K562 (cell line): Measurements from ENCODE around the gene ITPA. TPM values are rescaled to one million over a fixed set of nuclear protein-coding genes. Genes with fewer than 3 reads are reported as not detected.

Source experiments
- ATAC-seq: fragments of 200-7000 bp; cut with Tn5 transposase; 3 replicates; pipeline ENCODE4 v1.9.1; 2020; ENCODE audit warnings: moderate library complexity
- BruUV-seq: library from RNA; stranded (reverse); fragments of 400-500 nt; replicated peaks from 2 replicates; lab custom pipeline; 2021; lab: Mats Ljungman, UMichigan
- CTCF ChIA-PET: fragments of 300-600 bp; formaldehyde crosslinking; extraction: SDS; loops from one replicate; lab custom pipeline; 2021; ENCODE audit warnings: low intra/inter-chr PET ratio; lab: Yijun Ruan, JAX
- POLR2A ChIA-PET: fragments of 300-600, 350-650 bp; sonication (Branson Sonifier 250); formaldehyde crosslinking; extraction: SDS; loops from one replicate; lab custom pipeline; 2021; ENCODE audit warnings: antibody characterized with exemption, inconsistent platforms; lab: Yijun Ruan, JAX
- DNase-seq, 4 experiments: peaks; one replicate each; pipeline versions ENCODE4 v3.0.0 to v3.0.0-alpha.2; 2011 to 2018; ENCODE audit warnings: low spot score in 3 of 4, mixed read lengths in 3 of 4; ENCODE audit errors: extremely low read depth in 1 of 4
- FAIRE-seq: peaks from 2 replicates; lab custom pipeline; 2011; peaks lifted over from hg19 to GRCh38; lab: Jason Lieb, UNC
- H2AFZ ChIP-seq: 2 replicates; pipeline ENCODE4 v1.6.0; 2011; ENCODE audit warnings: low read depth, low read length, control low read depth, inconsistent platforms
- H3K27ac ChIP-seq: fragments of 200-600 bp; 3 replicates; pipeline ENCODE4 v1.8.0; 2011; ENCODE audit warnings: low read depth, mild to moderate bottlenecking, control low read depth, inconsistent platforms, low read length, moderate library complexity, mixed read lengths; ENCODE audit errors: extremely low read depth
- H3K27me3 ChIP-seq, 2 experiments: fragments of 300-600 bp in 1 of 2; 2 replicates in 1 of 2; 3 replicates in 1 of 2; pipeline versions ENCODE4 v1.6.0 to v1.8.0; 2011; ENCODE audit warnings: inconsistent platforms in 2 of 2, low read length in 2 of 2, mild to moderate bottlenecking in 1 of 2, mixed read lengths in 1 of 2, moderate library complexity in 1 of 2; ENCODE audit not compliant: control insufficient read depth in 2 of 2, insufficient read depth in 2 of 2
- H3K36me3 ChIP-seq: fragments of 300-600 bp; 3 replicates; pipeline ENCODE4 v1.8.0; 2011; ENCODE audit warnings: mild to moderate bottlenecking, low read length, inconsistent platforms; ENCODE audit not compliant: control insufficient read depth, insufficient read depth
- H3K4me1 ChIP-seq, 2 experiments: fragments of 200-600 bp in 1 of 2; replicated peaks in 1 of 2; 2 replicates in 1 of 2; 3 replicates in 1 of 2; pipeline versions ENCODE4 v1.5.1 to v1.8.0; 2011; ENCODE audit warnings: inconsistent platforms in 2 of 2, low read length in 2 of 2, mild to moderate bottlenecking in 1 of 2, mixed read lengths in 1 of 2, moderate library complexity in 1 of 2; ENCODE audit not compliant: control insufficient read depth in 2 of 2, insufficient read depth in 2 of 2
- H3K4me2 ChIP-seq: 2 replicates; pipeline ENCODE4 v1.6.1; 2011; ENCODE audit warnings: low read length, control low read depth, inconsistent platforms, mixed read lengths; ENCODE audit not compliant: insufficient read depth
- H3K4me3 ChIP-seq: fragments of 200-600 bp; sonication (generic), shearing (Covaris generic); 2 replicates; pipeline ENCODE4 v1.5.1; 2016; ENCODE audit warnings: control low read depth, inconsistent platforms
- H3K79me2 ChIP-seq: fragments of 200-600 bp; 3 replicates; pipeline ENCODE4 v1.8.0; 2011; ENCODE audit warnings: low read length, inconsistent platforms; ENCODE audit not compliant: control insufficient read depth, insufficient read depth
- H3K9ac ChIP-seq, 2 experiments: 2 replicates each; pipeline versions ENCODE4 v1.6.0 to v1.6.1; 2011; ENCODE audit warnings: low read depth in 2 of 2, low read length in 2 of 2, control low read depth in 1 of 2, inconsistent platforms in 1 of 2, mild to moderate bottlenecking in 1 of 2, mixed read lengths in 1 of 2; ENCODE audit not compliant: insufficient read depth in 1 of 2
- H3K9me1 ChIP-seq: one replicate; pipeline ENCODE4 v1.6.0; 2011; ENCODE audit warnings: inconsistent platforms, mild to moderate bottlenecking, low read length, moderate library complexity; ENCODE audit not compliant: control insufficient read depth, insufficient read depth
- H3K9me3 ChIP-seq: replicated peaks from 2 replicates; pipeline ENCODE4 v1.5.1; 2011; ENCODE audit warnings: low read depth, low read length, inconsistent platforms; ENCODE audit not compliant: control insufficient read depth, insufficient read depth
- H4K20me1 ChIP-seq: replicated peaks from 2 replicates; pipeline ENCODE4 v1.6.1; 2011; ENCODE audit warnings: low read length, inconsistent platforms, mixed read lengths; ENCODE audit not compliant: control insufficient read depth, insufficient read depth
- ASH1L ChIP-seq: fragments of 450-650 bp; IDR thresholded peaks from 2 replicates; pipeline ENCODE4 v1.6.1; 2018; ENCODE audit warnings: borderline replicate concordance, mild to moderate bottlenecking, low read depth; ENCODE audit not compliant: partially characterized antibody
- MYNN ChIP-seq, 2 experiments: sonication (generic); formaldehyde crosslinking in 1 of 2; IDR thresholded peaks; 2 replicates each; pipeline versions ENCODE4 v1.5.0 to v1.6.1; 2016 to 2020; ENCODE audit warnings: antibody characterized with exemption in 1 of 2, missing genetic modification reagents in 1 of 2
- NR1H2 ChIP-seq: sonication (generic); formaldehyde crosslinking; IDR thresholded peaks from 2 replicates; pipeline ENCODE4 v1.4.0; 2020; ENCODE audit warnings: mild to moderate bottlenecking, missing genetic modification reagents
- RAD21 ChIP-seq, 2 experiments: fragments of 250-450 bp in 1 of 2; fragments of 450-650 bp in 1 of 2; sonication (Bioruptor Pico) in 1 of 2; formaldehyde crosslinking in 1 of 2; IDR thresholded peaks in 1 of 2; conservative IDR thresholded peaks in 1 of 2; 2 replicates each; pipeline versions ENCODE4 v1.4.0 to v1.8.0; 2020 to 2022; ENCODE audit warnings: mild to moderate bottlenecking in 2 of 2, moderate library complexity in 1 of 2
- ZFP36 ChIP-seq: fragments of 150-350 bp; IDR thresholded peaks from 2 replicates; pipeline ENCODE4 v1.6.1; 2018; ENCODE audit warnings: low read length, low read depth; ENCODE audit not compliant: partially characterized antibody
- WGBS: fragments of 100-300 bp; shearing (Covaris generic); methylation state at CpG from one replicate; pipeline ENCODE4 v1.1.6; 2016; ENCODE audit warnings: low coverage, mixed read lengths; ENCODE audit not compliant: insufficient coverage; ENCODE audit errors: missing lambda C conversion rate; 5-methylcytosine and 5-hydroxymethylcytosine counted together
- in situ Hi-C: fragments of 300-500 bp; cut with MboI; formaldehyde crosslinking; loops from 4 replicates; pipeline ENCODE4 v1.15.0; 2018; ENCODE audit warnings: inconsistent platforms, mixed read lengths
- intact Hi-C: fragments of 100-400 bp; cut with micrococcal nuclease; formaldehyde crosslinking; loops from 2 replicates; pipeline ENCODE4 v1.14.2; 2022
- polyA plus RNA-seq, 8 experiments: library from polyadenylated mRNA; depleted of rRNA in 4 of 8; stranded (reverse) in 5 of 8; unstranded in 3 of 8; fragments of >200 nt; fragmentation: Nextera tagmentation in 2 of 8; fragmentation: Illumina TruSeq in 1 of 8; extraction: Ambion mirVana in 2 of 8; extraction: Trizol in 1 of 8; gene quantifications; 2 replicates each; pipeline versions ENCODE4 v1.2.1 to v1.2.3, GENCODE V29; 2011 to 2014; ENCODE audit warnings: inconsistent platforms in 1 of 8, missing spikeins in 1 of 8
- total RNA-seq, 7 experiments: library from RNA; depleted of rRNA in 6 of 7; stranded (reverse); fragments of >200 nt in 6 of 7; fragmentation: Illumina TruSeq in 2 of 7; extraction: Trizol in 2 of 7; gene quantifications; 2 replicates each; pipeline versions ENCODE4 v1.2.1 to v1.2.3, GENCODE V29; 2011 to 2021; ENCODE audit warnings: low replicate concordance in 1 of 7
- TF ChIP-seq, protein P1 (sequence below): fragments of 200-800 bp; sonication (Bioruptor generic); IDR thresholded peaks from 2 replicates; pipeline ENCODE4 v1.6.1; 2016; ENCODE audit warnings: missing genetic modification characterization, missing compliant biosample characterization

Gene ITPA
- total and polyA plus RNA-seq, 9 of the 15 experiments (the other 6 are each of a cell fraction or from before 2014, with no cell fraction given): 5.0 to 79.7 (median 36.7) TPM

DNA sequence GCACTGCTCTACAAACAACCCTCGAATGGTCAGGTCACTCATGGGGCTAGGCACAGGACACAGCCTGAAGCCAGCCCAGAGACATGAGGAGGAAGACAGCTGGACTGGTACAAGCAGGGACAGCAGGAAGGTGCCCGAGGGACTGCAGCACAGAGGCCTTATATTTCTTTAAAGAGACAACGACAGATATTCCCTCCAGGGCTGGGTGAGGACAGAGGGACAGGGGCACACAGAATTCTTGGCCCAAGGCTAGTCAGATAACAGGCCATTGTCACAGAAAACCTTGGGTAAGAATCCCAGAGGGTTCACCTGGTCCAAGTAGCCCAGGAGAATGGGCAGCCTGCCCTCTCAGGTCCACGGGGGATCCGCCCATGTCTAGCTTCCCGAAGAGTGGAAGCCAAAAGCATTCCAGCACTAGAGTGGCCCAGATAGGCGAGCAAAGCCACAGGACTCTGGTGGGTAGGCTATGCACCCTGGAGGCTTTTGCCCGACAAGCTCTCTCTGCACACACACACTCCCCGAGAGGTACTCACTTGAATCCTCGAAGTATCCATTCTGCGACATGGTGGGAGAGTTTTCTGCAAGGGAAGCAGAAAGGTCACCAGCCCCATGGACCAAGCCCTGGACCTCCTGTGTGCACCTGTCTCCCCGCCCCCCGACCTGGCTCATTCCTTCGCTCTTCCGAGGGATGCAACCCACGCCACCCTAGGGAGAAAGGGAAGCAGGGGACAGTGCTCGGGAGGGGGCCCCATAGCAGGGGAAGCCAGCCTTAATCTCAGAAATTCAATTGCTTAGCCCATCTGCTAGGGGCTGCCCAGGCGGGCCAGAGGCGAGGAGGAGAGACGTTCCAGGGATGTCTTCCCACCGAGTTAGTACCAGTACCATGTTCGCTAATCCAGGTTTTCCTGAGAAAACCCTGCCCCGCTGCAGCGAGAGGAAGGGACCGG, 28.0 kb downstream of the ITPA start:
- FAIRE-seq: no peak
- CTCF ChIA-PET: no interaction called here
- no peak overlapping the region for H3K27ac ChIP-seq
- TF ChIP-seq MYNN (IDR thresholded peaks at IDR 0.05): no peak
- TF ChIP-seq MYNN (CRISPR knock-in tag; IDR thresholded peaks at IDR 0.05): no peak
- TF ChIP-seq NR1H2 (CRISPR knock-in tag): no peak
- no peak for TF ChIP-seq RAD21 (CRISPR knock-in tag; conservative IDR thresholded peaks at IDR 0.05 in 1 of 2, IDR thresholded peaks at IDR 0.05 in 1 of 2)
- TF ChIP-seq, protein P1, sequence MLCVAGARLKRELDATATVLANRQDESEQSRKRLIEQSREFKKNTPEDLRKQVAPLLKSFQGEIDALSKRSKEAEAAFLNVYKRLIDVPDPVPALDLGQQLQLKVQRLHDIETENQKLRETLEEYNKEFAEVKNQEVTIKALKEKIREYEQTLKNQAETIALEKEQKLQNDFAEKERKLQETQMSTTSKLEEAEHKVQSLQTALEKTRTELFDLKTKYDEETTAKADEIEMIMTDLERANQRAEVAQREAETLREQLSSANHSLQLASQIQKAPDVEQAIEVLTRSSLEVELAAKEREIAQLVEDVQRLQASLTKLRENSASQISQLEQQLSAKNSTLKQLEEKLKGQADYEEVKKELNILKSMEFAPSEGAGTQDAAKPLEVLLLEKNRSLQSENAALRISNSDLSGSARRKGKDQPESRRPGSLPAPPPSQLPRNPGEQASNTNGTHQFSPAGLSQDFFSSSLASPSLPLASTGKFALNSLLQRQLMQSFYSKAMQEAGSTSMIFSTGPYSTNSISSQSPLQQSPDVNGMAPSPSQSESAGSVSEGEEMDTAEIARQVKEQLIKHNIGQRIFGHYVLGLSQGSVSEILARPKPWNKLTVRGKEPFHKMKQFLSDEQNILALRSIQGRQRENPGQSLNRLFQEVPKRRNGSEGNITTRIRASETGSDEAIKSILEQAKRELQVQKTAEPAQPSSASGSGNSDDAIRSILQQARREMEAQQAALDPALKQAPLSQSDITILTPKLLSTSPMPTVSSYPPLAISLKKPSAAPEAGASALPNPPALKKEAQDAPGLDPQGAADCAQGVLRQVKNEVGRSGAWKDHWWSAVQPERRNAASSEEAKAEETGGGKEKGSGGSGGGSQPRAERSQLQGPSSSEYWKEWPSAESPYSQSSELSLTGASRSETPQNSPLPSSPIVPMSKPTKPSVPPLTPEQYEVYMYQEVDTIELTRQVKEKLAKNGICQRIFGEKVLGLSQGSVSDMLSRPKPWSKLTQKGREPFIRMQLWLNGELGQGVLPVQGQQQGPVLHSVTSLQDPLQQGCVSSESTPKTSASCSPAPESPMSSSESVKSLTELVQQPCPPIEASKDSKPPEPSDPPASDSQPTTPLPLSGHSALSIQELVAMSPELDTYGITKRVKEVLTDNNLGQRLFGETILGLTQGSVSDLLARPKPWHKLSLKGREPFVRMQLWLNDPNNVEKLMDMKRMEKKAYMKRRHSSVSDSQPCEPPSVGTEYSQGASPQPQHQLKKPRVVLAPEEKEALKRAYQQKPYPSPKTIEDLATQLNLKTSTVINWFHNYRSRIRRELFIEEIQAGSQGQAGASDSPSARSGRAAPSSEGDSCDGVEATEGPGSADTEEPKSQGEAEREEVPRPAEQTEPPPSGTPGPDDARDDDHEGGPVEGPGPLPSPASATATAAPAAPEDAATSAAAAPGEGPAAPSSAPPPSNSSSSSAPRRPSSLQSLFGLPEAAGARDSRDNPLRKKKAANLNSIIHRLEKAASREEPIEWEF: no peak
- TF ChIP-seq ZFP36: no peak
- no peak for TF ChIP-seq ASH1L

More for the DNA sequence above, 28.0 kb downstream of the ITPA start:
- H3K4me3 ChIP-seq: no peak overlapping the region
- peaks cover 8 to 56% of the 10 kb centered on the region in 2 experiments; a peak in 3 of 5 replicates for H3K27me3 ChIP-seq
- no peaks in the 10 kb centered on the region for H3K9me1 ChIP-seq
- intact Hi-C loops: no loop called here
- WGBS: 38% methylated on average over 14 of the region's 25 CpGs
- DNase-seq (no peak), ATAC-seq (no peak)
- in situ Hi-C loops: no loop called here
- H3K36me3 ChIP-seq: no peaks in the 10 kb centered on the region
- H4K20me1 ChIP-seq: no peaks in the 10 kb centered on the region; the same call in 1 of the 2 replicates
- BruUV-seq: no TSS peak
- no peak overlapping the region for H3K9ac ChIP-seq
- peaks cover 0 to 30% of the 10 kb centered on the region in 2 experiments; a peak in 2 of 5 replicates for H3K4me1 ChIP-seq
- no peak overlapping the region for H3K4me2 ChIP-seq
- no peaks in the 10 kb centered on the region for H3K79me2 ChIP-seq
- POLR2A ChIA-PET: interaction anchor here (0.6 to 1.1 kb wide), 5 partner anchors 12 to 217 kb away, joined by 3 to 4 read pairs (median 3); no protein-coding TSS in a partner anchor
- no peaks in the 10 kb centered on the region for H3K9me3 ChIP-seq
- H2AFZ ChIP-seq: no peak overlapping the region
